HG02571 (cell line): ENCODE data around the gene OR4S2.

ENCODE experiments used
- ATAC-seq: cut with Tn5 transposase; IDR thresholded peaks from one replicate; pipeline ENCODE4 v1.9.1; 2021; ENCODE audit warnings: mild to moderate bottlenecking, moderate library complexity; ENCODE audit not compliant: unreplicated experiment

Gene OR4S2, protein sequence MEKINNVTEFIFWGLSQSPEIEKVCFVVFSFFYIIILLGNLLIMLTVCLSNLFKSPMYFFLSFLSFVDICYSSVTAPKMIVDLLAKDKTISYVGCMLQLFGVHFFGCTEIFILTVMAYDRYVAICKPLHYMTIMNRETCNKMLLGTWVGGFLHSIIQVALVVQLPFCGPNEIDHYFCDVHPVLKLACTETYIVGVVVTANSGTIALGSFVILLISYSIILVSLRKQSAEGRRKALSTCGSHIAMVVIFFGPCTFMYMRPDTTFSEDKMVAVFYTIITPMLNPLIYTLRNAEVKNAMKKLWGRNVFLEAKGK

DNA sequence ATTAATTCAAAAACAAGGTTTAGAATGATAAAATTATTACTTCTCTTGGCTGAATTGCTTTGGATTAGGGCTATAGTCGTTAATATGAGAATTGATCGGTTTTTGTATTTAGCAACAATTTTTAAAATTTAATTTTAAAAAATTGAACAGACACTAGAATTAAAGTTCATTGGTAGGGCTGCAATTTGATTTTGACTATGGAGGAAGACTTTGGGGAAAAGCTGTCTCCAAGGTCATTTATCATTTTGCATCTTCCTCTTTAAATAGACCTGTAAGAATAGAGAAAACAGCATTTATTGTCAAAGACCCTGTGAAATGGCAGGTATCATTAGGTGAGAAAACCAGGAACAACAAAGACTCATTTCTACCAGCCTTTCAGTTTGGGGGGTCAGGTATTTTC is at the start of gene OR4S2:
OR4S2 (plus strand) TSS at position 301 of the 400 bp plus-strand sequence. CDS start 2,577 bp downstream, outside the sequence.
- no peak for ATAC-seq

- ATAC-seq: no peak
Measured at GRCh38 chr11:55607545-55607944, 40.6 kb upstream of the OR4S2 start, which contains the start of gene OR4C11. Gene OR4C11 (minus strand): TSS chr11:55607645. CDS start chr11:55604373, 3,272 bp downstream.

GRCh38 chr11:55624531-55624930 is 23.6 kb upstream of the OR4S2 start:
- no peak for ATAC-seq

DNA sequence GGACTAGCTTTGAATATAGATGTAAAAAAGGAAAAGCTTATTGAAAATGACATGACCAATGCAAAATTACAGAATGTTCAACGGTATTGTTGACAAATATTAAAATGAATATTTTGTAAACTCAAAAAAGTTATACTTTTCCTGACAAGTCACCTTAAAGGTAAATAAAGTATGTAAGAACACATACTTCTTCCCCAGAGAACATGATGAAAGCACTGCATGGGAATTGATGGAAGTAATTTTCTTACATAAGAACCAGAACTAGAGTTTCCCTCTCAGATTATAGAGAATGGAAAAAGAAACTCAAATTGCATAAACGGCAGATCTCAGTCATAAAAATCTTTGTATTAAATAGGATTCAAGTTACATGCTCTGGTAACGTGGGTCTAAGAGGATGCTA is 13.3 kb upstream of the OR4S2 start, which contains the start of gene OR4P4:
OR4P4 (plus strand) TSS at position 301 of the 400 bp plus-strand sequence.
- no peak for ATAC-seq

- ATAC-seq: no peak
Measured at GRCh38 chr11:55652560-55652959, 4.4 kb downstream of the OR4S2 start.

DNA sequence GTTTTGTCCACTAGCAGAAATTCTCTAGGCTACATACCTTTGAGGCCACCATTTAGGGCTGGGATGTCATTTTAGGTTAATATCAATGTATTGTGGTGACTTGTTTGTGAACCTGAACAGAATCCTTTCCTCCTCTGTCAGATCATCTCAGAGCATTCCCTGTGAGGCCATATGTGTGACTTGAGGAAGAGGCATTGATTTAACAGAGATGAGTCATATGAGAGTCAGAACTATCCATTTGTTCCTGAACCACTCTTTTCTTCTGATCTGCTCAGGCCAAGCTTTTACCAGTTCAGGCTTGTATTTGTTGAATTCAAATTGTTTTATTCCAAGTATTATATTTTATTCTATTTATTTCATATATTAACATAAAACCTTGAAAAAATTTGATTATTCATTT is 7.0 kb downstream of the OR4S2 start:
- no peak for ATAC-seq

- peak; percentile 96 for ATAC-seq
Measured at GRCh38 chr11:55658031-55658573, 10.0 kb downstream of the OR4S2 start.

DNA sequence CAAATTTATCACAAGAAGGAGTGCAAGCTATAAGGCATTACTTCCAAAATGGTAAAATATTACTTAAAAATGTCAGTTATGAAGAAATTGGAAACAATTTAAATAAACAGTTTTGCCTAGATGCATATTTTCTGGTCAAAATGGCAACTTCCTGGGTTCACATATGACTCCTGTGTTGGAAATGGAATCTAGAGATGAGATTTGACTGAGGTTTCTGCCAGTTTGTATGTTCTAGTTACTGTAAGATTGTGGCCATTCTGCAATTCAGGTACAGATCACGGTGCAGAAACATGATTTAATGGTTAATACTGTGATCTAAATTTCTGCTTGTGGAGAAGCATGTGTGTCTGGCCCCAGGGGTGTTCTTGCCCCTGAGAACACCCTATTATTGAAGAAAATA is 10.5 kb downstream of the OR4S2 start:
- ATAC-seq: peak; percentile 22

DNA sequence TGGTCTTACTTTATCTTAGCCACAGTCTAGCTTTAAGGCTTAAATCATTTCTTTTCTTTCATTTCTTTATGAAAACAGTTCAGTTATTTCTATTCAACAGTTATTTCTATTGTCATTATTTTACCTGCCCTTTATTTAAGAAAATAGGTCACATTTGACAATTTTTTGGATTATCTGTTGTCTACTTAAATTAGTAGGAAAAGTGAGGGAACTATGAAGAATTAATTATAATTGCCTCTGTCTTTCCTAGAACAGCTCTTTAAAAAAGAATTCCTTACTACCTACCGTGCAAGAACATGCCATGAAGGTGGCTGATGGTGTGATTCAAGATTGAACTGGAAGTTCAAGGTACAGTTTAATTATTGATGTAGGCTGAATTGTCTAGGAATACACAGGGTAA is 13.8 kb downstream of the OR4S2 start, which contains the start of gene OR4C6:
OR4C6 (plus strand) TSS at position 301 of the 400 bp plus-strand sequence. CDS start 2,966 bp downstream, outside the sequence.
- no peak for ATAC-seq

DNA sequence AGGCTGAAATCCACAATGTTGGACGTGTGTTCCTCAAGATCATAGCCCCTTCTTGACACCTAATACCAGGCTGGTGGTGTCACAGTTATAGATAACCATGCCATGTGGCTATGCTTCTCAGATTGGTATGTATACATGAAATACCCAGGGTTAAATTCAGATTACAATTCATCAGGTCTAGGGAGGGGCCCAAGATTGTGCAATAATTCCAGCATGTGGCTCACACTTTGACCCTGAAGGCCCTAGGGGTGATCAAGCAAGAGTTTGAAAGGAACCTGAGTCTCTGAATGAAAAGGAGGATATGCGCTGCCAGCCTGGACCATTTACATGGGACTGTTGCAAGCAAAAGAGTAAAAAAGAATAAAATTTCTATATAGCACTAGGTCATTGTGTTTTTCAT is 21.2 kb downstream of the OR4S2 start:
- ATAC-seq: no peak

DNA sequence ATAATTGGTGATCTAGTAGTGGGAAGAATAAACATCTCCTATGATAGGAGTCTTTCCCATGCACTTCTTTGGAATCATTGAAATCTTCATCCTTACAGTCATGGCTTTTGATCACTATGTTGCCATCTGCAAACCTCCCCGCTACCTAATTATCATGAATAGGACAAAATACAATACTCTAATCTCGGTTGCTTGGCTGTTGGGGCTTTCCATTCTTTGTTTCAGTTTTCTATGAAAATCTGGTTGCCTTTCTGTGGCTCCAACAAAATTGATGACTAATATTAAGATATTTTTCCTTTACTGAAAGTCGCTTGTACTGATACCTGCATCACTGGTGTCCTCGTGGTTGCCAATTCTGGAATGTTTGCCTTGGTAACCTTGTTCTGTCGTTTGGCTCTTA is 25.7 kb downstream of the OR4S2 start:
- ATAC-seq: no peak

DNA sequence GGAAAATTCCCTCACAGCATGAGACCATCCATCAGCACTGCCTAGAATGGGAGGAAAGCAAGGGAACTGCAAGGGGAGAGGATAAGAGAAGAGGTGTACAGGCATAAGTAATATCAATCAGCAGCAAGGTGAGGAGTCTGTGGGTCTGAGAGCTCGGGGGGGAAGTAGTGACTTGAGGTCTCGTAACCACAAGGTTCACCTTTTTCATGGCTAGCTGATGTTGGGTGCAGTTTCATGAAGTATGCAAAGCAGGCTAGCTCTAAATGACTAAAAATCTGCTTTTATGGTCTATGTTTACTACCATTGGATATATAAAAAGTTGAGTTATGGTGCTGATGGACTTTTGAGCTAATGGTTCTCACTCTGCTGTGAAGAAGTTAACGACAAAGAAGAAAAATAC is 49.7 kb downstream of the OR4S2 start:
- peak; percentile 83 for ATAC-seq

DNA sequence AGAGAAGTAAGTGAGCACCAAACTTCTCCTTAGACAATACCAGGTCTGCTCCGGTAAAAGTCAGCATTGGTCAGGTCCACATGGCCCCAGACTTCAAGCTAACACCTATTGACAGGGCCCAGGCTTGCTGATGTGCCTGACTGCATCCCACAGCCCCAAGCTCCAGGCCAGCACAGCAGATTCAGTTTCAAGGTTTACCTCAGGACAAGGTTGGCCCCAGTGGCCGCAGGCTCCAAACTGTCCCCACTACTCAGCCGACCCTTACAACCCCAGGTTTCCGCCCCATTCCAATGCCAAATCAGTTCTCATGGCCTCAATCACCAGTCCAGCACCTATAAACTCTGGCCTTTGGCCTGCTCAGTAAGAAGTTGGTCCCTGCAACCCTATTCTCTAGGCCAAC is 53.3 kb downstream of the OR4S2 start:
- no peak for ATAC-seq
